GM21526 (cell line): ENCODE results near the gene CLEC4M.
"Not testable (repeated sequence)": the region's sequence is repeated elsewhere in the genome, so short reads cannot be mapped to it uniquely, and the experiment has no call there.

Experiments used
- ATAC-seq: cut with Tn5 transposase; IDR thresholded peaks from one replicate; pipeline ENCODE4 v1.9.1; 2021; ENCODE audit warnings: moderate library complexity; ENCODE audit not compliant: unreplicated experiment, low FRiP score

Gene CLEC4M

DNA sequence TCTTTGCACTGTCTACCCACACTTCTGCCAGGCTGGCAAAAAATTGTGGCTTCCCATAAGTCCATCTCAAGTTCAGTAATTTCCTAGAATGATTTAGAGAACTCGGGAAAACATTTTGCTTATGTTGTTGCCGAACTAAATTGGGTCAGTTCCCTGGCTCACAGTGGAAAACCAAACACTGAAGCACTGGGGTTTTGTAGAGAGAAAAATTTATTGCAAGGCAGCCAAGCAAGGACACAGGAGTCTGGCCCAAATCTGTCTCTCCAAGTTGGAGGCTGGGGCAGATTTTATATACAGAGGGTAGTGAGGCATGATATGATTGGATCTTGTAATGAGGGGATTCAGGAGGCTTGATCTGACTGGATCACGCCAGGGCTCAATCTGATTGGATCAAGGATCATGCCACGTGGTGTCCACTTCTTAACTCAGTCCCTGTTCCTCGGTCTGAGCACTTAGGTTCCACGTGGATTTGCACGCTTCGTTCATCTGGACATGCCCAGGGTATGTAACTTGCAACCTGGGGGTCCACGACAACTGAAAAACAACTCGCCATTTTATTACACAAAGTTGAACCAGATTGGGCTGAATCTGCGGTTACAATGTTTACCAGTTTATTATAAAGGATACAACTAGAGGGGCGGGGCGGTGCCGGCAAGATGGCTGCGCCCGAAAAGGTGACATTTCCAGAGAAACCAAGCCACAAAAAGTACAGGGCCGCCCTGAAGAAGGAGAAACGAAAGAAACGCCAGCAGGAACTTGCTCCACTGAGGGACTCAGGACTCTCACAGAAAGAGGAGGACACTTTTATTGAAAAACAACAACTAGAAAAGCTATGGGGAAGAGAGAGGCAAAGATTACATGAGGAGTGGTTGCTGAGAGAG lies 23.0 kb upstream of the CLEC4M start:
- ATAC-seq = no peak

DNA sequence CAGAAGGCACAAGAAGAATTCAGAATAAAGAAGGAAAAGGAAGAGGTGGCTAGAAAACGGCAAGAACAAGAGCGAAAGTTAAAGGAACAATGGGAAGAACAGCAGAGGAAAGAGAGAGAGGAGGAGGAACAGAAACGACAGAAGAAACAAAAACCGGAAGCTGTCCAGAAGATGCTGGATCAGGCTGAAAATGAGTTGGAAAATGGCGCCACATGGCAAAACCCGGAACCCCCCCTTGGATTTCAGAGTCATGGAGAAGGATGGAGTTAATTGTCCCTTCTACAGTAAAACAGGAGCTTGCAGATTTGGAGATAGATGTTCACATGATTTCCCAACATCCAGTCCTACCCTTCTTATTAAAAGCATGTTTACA lies 22.4 kb upstream of the CLEC4M start:
- ATAC-seq = no peak

DNA sequence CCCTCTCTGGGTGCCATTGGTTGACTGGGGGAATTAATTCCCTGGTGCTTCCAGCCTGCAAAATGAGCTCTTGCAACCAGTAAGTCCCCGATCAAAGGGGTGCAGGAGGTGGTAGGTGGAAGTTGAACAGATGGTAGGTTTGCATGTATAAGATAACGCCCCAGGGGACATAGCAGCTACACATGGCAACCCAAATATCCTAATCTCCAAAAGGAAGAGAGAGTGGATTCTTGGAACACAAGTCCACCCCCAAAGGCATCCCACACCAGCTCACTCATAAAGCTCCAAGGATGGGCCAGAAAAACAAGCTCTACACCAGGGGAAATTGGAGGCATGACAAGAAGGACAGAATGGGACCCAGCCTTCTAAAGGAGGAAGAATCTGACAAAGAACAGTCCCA lies 20.5 kb upstream of the CLEC4M start:
- no peak for ATAC-seq

DNA sequence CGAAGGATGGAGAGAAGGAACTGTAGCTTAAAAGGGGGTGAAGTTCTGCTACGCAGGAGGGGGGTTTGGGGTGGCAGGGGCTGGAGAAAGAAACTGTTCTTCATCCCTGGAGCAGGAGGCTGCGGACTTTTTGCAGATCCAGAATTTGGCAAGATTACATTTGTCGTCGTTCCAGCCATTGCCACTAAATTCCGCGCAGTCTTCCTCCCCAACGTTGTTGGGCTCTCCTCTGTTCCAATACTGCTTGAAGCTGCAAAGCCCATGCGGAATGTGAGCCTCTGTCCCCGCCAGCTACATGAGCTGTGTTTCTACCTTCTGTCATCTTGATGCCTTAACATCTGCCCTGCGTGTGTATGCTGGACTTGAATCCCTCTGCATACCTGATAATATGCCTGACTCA lies 20.1 kb upstream of the CLEC4M start:
- no peak for ATAC-seq

DNA sequence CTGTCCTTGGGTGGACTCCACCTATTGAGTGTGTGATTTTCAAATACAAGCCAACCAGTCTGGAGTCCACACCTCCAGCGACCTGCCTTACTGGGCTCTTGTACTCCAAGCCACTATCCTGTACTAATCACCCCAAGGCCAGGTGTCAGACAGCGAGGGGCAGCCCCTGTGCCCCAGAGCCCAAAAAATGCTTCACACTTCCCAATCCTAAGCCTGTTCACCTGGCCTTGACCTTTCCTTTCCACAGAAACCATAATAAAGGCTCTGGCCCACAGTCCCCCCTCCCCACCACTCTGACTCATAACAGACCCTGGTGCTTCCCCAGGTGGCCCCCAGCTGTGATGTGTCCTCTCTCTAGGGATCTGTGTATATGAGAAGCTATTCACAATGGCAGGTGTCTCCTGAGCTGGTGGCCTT lies 19.6 kb upstream of the CLEC4M start:
- ATAC-seq = no peak

DNA sequence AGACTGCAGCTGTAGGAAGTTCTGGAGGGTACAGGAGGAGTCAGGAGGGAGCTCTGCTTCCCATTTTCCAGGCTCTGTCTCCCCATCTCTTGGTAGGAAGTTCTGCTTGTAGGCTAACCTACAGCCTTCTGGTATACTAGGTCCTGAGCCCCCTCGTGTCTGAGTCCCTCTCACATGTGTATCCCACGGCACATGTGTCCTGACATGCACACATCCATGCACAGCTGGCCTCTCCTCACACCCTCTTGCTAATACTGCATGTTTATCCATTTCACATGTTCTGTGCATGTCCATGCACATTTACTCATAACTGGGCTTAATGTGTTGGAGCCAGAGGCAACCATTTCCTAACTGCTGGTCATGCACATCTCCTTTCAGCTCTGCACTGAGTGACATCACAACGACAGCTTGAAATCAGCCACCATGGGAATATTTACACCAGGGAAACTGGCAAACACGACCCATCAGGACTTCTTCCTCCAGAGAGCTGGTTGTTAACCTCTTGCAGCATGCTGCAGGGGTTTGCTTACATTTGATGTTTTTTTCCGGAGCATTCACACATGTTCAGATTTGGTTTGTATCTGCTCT lies 18.8 kb upstream of the CLEC4M start:
- no peak for ATAC-seq

DNA sequence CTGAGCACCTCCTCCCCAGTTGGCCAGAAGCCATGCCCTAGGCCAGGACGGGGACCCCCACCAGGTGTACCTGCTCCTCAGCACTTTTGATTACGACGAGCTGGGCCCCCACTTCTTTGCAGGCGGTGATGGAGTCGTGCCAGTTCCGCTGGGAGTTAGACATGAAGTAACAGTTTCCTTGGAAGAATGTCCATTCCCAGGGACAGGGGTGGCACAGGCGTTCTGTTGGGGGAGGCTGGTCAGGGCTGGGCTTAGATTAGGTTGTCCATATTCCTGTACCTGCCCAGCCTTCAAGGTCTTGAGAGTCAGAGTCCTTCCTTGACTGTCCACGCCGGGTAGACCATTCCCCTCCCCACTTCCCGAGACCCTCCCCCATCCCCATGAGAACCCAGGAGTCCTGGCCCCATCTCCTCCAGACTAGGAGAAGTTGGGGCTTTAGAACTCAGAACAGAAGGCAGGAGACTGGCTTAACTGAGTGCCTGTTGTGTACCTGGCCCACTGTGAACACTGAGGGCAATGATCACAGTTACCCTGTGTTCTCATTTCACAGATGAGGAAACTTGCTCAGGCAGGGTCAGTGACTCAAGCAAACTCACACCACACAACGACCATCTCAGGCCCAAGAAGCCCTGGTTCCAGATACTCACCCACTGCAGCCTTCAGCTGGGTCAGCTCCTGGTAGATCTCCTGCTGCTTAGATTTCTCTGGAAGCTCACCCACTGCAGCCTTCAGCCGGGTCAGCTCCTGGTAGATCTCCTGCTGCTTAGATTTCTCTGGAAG lies 18.0 kb upstream of the CLEC4M start:
- no peak for ATAC-seq

DNA sequence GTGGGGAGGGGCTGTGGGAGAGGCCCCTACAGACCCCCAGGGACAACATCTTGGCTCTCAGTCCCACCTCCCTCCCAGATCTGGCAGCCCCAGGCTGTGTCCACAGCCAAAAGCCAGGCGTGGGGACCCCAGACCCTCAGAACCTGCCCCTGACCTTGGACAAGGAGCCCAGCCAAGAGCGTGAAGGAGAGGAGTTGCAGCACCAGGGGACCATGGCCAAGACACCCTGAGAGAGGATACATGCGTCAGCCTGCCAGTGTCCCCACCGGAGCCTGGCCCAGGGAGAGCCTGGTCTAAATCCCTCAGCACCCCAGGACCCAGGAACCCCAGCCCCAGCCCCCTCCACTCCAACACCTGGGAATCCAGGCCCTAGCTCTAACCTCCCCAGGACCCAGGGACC lies 16.7 kb upstream of the CLEC4M start:
- ATAC-seq = not testable (repeated sequence)

DNA sequence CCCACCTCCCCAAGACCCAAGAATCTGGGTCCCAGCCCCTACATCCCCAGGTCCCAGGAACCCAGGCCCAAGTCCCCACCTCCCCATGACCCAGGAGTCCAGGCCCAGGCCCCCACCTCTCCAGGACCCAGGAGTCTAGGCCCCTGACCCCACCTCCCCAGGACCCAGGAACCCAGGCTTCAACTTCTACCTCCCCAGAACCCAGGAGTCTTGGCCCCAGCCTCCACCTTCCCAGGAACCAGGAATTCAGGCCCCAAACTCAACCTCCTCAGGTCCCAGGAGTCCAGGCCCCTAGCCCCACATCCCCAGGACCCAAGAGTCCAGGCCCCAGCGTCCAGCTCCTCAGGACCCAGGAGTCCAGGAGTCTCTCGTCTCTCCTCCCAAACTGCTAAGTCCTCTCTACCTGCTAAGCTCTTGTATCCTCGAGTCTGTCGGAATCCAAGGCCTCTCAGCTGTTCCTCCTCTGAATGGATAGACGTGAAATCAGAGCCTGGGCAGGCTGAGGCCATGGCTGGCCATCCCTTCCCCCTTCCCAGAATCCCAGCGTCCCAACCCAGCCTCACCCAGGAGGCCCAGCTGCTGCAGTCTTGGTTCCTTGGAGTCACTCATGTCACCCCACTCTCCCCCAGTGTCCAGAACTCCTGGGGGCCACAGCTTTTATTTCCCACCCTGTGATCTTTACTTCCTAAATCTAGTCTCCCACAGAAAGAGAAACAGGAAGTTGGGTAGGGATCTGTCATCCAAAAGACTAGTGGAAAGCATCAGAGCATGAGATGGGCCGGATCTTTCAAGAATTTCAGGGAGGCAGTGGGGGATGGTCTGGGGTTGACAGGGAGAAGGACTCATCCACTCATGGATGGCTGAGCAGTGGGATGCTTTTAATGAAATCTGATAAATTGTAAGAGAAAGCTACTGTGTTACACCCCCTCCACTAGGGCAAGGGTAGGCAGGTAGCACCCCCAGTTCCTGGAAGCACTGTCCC lies 15.8 kb upstream of the CLEC4M start, which contains the start of gene CD209:
TSS of gene CD209 (minus strand) at position 632 of the 982 bp plus-strand sequence. CDS start at position 609, 23 bp downstream.
- no peak for ATAC-seq

DNA sequence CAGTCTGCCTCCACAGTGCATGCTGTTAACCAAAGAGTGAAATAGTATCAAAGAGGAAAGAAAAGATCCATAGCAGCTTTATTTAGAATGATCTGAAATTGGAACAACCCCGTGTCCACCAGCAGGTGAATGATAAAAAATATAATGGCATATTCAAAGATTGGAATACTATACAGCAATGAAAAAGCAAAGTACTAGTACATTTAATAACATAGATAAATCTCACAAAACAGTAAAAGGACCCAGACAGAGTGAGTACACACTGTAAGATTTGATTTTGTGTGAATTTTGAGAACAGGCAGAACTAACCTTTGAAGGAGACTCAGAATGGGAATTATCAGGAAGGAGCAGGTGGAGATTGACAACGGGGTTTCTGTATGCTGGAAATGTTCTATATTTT lies 14.9 kb upstream of the CLEC4M start:
- no peak for ATAC-seq

DNA sequence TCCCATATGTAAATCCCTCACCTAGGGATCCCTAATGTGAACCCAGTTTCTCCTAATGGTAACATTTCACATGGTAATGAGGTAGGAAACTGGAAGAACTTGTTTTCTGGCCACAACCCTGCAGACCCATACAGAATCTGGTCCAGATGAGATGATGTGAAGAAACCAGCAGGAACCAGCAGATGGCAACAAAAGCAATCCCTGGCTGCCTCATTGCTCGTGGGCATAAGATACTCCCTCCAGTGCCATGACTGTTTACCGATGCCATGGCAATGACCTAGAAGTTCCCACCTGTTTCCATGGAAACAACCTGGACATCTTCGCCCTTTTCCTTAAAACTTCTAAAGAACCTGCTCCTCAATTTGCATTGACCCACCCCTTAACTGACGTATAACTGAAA lies 14.3 kb upstream of the CLEC4M start:
- ATAC-seq = no peak

DNA sequence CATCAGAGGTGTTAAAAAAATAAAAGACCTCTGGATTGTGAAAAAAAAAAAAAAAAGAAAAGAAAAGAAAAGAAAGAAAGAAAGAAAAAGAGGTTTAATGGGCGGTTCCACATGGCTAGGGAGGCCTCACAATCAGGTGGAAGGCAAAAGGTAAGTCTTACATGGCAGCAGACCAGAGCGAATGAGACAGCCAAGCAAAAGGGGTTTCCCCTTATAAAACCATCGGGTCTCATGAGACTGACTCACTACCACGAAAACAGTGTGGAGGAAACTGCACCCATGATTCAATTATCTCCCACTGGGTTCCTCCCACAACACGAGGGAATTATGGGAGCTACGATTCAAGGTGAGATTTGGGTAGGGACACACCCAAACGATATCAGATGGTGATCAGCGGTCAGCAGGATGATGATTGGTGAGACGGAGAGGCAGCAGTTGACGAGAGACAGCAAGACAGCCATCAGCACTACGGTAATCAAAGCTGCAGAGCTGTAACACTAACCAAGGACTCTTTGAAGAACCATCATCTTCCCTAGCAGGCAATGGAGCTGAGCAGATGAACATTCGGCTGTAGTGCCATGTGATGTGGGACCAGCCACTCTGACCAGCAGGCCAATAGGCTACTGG lies 11.8 kb upstream of the CLEC4M start:
- no peak for ATAC-seq

DNA sequence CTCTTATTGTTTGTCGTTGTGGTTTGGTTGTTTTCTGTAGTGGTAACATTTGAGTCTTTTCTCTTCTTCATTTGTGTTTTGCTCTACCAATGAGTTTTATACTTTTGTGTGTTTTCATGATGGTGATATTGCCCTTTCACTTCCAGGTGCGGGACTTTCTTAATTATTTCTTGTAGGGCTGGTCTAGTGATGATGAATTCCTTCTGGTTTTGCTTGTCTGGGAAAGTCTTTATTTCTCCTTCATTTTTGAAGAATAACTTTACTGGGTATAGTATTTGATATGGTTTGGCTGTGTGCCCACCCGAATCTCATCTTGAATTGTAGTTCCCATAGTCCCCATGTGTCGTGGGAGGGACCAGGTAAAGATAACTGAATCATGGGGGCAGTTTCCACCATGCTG lies 6.8 kb upstream of the CLEC4M start:
- ATAC-seq = no peak

DNA sequence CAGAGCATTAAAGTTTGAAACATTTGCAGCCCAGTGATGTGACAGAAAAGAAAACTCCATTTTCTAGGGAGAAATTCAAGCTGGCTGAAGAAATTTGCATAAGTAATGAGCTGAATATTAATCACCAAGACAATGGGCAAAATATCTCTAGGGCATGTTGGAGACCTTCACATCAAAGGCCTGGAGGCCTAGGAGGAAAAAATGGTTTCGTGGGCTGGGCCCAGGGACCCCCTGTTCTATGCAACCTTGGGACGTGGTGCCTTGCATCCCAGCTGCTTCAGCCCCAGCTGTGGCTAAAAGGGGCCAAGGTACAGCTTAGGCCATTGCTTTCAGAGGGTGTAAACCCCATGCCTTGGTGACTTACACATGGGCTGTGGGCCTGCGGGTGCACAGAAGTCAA lies 5.7 kb upstream of the CLEC4M start:
- no peak for ATAC-seq

DNA sequence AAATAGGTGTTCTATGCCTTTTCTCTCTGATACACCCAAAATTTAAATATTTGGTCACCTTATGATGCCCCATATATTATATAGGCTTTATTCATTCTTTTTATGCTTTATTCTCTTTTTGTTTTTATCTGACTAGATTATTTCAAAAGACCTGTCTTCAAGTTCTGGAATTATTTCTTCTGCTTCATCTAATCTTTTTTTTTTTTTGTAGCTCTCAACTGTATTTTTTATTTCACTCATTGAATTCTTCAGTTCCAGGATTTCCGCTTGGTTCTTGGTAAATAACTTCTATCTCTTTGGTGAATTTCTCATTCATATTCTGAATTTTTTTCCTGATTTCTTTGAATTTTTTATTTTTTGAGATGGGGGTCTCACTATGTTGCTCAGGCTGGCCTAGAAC lies 3.9 kb upstream of the CLEC4M start:
- no peak for ATAC-seq

DNA sequence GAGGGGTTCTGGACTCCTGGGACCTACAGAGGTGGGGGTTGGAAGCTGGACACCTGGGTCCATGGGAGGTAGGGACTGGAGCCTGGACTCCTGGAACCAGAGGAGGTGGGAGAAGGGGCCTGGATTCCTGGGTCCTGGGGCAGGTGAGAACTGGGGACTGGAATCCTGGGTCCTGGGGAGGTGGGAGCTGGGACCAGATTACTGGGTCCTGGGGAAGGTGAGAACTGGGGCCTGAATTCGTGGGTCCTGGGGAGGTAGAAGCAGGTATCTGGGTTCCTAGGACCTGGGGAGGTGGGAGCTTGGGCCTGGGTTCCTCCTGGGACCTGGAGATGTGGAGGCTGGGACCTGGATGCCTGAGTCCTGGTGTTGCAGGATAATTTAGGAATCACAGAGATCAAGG lies 653 bp downstream of the CLEC4M start:
- no peak for ATAC-seq

DNA sequence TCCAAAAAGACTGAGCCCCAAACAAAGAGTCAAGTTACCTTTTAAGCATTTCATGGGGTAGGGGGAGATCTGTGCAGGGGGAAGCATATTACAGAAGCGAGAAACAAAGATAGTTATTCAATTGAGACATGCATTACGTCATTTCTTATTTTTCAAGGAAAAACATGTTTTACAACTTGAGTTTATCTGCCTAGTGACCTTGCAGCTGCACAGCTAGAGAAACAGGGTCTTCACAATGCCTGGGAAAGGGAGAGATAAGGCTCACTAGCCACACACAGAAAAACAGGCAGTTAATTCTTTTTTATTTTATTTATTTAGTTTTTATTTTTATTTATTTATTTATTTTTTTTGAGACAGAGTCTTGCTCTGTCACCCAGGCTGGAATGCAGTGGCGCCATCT lies 1.1 kb downstream of the CLEC4M start:
- ATAC-seq = not testable (repeated sequence)

DNA sequence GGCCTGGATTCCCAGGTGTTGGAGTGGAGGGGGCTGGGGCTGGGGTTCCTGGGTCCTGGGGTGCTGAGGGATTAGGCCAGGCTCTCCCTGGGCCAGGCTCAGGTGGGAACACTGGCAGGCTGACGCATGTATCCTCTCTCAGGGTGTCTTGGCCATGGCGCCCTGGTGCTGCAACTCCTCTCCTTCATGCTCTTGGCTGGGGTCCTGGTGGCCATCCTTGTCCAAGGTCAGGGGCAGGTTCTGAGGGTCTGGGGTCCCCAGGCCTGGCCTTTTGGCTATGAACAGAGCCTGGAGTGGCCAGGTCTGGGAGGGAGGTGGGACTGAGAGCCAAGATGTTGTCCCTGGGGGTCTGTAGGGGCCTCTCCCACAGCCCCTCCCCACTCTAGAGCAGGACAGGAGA lies 2.0 kb downstream of the CLEC4M start:
- not testable (repeated sequence) for ATAC-seq

DNA sequence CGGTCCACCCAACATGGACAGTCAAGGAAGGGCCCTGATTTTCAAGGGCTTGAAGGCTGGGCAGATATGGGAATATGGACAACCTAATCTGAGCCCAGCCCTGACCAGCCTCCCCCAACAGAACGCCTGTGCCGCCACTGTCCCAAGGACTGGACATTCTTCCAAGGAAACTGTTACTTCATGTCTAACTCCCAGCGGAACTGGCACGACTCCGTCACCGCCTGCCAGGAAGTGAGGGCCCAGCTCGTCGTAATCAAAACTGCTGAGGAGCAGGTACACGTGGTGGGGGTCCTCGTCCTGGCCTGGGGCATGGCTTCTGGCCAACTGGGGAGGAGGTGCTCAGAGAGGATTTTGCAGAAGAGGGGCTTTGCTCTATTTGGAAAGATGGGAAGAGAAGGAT lies 3.5 kb downstream of the CLEC4M start:
- no peak for ATAC-seq

DNA sequence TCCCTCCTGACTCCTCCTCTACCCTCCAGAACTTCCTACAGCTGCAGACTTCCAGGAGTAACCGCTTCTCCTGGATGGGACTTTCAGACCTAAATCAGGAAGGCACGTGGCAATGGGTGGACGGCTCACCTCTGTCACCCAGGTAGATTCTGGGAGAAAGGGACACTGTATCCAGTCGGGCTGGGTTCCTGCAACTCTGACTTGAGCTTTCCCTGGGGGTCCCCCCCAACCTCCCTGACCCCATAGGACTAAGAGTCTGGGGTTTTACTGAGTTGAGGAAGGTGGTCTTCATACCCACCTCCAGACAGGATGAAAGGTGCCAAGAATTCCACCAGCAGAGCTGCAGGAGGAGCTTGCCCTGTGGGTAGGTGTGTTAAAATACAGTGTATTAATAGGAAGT lies 4.4 kb downstream of the CLEC4M start:
- ATAC-seq = no peak
